Mucosa of stomach (tissue), 1 donor: ENCODE measurements around the gene BIN2.

Source experiments
- H3K27me3 ChIP-seq: one replicate; pipeline ENCODE4 v1.7.0; 2013; ENCODE audit warnings: mild to moderate bottlenecking, low read length; ENCODE audit not compliant: control insufficient read depth, insufficient read depth
- H3K36me3 ChIP-seq: one replicate; pipeline ENCODE4 v1.7.0; 2013; ENCODE audit warnings: low read length; ENCODE audit not compliant: control insufficient read depth, insufficient read depth
- H3K4me1 ChIP-seq: one replicate; pipeline ENCODE4 v1.7.0; 2013; ENCODE audit warnings: mild to moderate bottlenecking, low read length; ENCODE audit not compliant: control insufficient read depth, insufficient read depth
- H3K4me3 ChIP-seq: one replicate; pipeline ENCODE4 v1.7.0; 2013; ENCODE audit warnings: low read length
- H3K9ac ChIP-seq: one replicate; pipeline ENCODE4 v1.7.0; 2013; ENCODE audit warnings: mild to moderate bottlenecking, low read length, moderate library complexity
- H3K9me3 ChIP-seq: one replicate; pipeline ENCODE4 v1.7.0; 2013; ENCODE audit warnings: mild to moderate bottlenecking, low read length, moderate library complexity; ENCODE audit not compliant: control insufficient read depth
- donor health status: Pancreatic carcinoma.

BIN2 gene

DNA sequence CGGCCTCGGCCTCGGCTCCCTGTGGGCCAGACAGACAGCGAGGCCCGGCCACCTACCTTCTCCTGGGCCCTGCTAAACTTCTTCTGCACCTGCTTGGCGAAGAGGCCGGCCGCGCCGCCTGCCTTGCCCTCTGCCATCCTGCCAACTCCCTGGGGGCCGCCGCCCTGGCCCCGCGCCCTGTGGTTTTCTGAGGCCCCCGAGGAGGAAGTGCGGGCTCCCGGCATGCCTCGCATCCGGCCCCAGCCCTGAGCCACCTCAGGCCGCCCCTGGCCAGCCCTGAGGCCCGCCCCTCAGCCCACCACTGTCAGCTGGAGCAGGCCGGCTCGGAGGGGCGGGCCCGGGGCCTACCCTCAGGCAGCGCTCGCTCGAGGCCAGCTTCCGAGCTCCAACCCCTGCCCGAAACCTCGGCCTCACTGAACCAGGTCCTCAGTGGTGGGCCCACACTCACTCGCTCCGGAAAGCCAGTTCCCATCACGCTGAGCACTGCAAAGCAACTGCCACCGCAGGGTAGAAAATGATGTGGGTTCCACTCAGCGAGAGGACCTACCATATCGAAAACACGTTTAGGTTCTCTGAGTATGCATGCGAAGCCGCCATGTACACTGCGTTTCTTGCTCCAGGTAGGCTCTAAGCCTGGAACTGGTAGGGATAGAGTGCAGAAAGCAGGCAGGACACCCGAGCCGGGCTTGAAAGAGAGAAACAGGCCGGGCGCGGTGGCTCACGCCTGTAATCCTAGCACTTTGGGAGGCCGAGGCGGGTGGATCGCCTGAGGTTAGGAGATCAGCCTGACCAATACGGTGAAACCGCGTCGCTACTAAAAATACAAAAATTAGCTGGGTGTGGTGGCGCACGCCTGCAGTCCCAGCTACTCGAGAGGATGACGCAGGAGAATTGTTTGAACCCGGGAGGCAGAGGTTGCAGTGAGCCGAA, at the start of gene BIN2:
Gene BIN2 (minus strand): TSS at position 209 of the 930 bp plus-strand sequence. CDS start 72 bp downstream, at position 137.
- H3K4me3 ChIP-seq: no peak within 1 kb of the TSS
- H3K9ac ChIP-seq: no peak within 1 kb of the TSS
- H3K27me3 ChIP-seq: no peaks in the 10 kb centered on the region
- H3K36me3 ChIP-seq: no peaks in the 10 kb centered on the region
- H3K9me3 ChIP-seq: no peaks in the 10 kb centered on the region
- peaks cover 22% of the 10 kb centered on the region for H3K4me1 ChIP-seq

- Histone ChIP-seq H3K9ac (no peak overlapping the region), H3K36me3 (peaks cover 30% of the 10 kb centered on the region), H3K27me3 (no peaks in the 10 kb centered on the region), H3K9me3 (no peaks in the 10 kb centered on the region), H3K4me1 (peaks cover 21% of the 10 kb centered on the region), H3K4me3 (no peak overlapping the region)
Measured at GRCh38 chr12:51373187-51373586, 49.2 kb upstream of the BIN2 start.

- H3K4me1 ChIP-seq: peaks cover 21% of the 10 kb centered on the region
- H3K4me3 ChIP-seq: no peak overlapping the region
- H3K9ac ChIP-seq: no peak overlapping the region
- H3K9me3 ChIP-seq: no peaks in the 10 kb centered on the region
- peaks cover 25% of the 10 kb centered on the region for H3K36me3 ChIP-seq
- H3K27me3 ChIP-seq: no peaks in the 10 kb centered on the region
Measured at GRCh38 chr12:51372021-51372420, 48.0 kb upstream of the BIN2 start.

DNA sequence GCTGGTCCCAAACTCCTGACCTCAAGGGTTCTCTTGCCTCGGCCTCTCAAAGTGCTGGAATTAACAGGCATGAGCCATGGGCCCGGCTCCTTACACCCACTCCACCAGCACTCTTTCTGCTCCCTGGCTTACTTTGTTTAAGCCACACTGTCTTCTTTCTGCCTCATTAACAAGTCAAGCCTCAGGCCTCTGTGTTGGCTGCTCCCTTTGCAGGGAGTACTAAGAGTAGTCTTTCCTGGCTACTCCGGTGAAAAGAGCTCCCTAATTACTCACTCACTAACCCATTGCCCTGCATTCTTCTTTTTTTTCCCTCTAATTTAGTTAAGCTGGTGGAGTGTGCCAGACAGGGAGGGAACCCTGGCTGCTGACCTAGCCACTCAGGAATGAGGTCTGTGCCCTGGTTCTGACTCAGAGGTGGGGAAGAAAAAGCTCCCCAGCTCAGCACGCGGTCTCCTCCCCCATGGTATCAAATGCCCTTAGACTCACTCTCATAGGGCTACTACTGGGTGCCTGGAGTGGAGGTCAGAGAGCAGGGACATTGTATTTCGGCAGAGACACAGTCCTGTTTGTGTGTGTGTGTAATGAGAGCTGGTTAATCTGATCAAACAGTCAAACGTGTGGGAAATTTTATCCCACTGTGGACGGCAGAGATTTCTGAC, 47.5 kb upstream of the BIN2 start:
- no peaks in the 10 kb centered on the region for H3K27me3 ChIP-seq
- H3K9ac ChIP-seq: no peak overlapping the region
- H3K36me3 ChIP-seq: peaks cover 20% of the 10 kb centered on the region
- peaks cover 21% of the 10 kb centered on the region for H3K4me1 ChIP-seq
- H3K4me3 ChIP-seq: no peak overlapping the region
- no peaks in the 10 kb centered on the region for H3K9me3 ChIP-seq

GRCh38 chr12:51370667-51371066, 46.7 kb upstream of the BIN2 start:
- no peak overlapping the region for H3K9ac ChIP-seq
- no peak overlapping the region for H3K4me3 ChIP-seq
- peaks cover 28% of the 10 kb centered on the region for H3K36me3 ChIP-seq
- no peaks in the 10 kb centered on the region for H3K9me3 ChIP-seq
- H3K4me1 ChIP-seq: peaks cover 21% of the 10 kb centered on the region
- no peaks in the 10 kb centered on the region for H3K27me3 ChIP-seq

DNA sequence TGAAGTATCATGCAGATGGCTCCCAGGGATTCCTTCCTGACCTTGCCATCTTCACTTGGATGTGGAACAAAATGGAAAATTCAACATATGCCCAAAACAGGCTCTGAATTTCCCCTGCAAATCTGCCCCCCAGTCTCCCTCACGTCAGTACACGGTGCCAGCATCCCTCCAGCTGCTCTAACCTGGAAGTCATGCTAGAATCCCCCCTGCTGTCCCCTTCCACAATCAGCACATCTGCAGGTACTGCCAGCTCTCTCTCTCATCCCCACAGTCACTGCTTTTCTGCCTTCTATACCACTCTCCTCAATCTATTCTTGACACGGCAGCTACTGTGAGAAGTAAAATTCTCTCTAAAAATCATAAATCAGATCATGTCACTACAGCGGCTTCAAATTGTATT, 45.6 kb upstream of the BIN2 start:
- H3K4me3 ChIP-seq: no peak overlapping the region
- peaks cover 30% of the 10 kb centered on the region for H3K36me3 ChIP-seq
- H3K4me1 ChIP-seq: peaks cover 21% of the 10 kb centered on the region
- H3K27me3 ChIP-seq: no peaks in the 10 kb centered on the region
- no peaks in the 10 kb centered on the region for H3K9me3 ChIP-seq
- no peak overlapping the region for H3K9ac ChIP-seq

DNA sequence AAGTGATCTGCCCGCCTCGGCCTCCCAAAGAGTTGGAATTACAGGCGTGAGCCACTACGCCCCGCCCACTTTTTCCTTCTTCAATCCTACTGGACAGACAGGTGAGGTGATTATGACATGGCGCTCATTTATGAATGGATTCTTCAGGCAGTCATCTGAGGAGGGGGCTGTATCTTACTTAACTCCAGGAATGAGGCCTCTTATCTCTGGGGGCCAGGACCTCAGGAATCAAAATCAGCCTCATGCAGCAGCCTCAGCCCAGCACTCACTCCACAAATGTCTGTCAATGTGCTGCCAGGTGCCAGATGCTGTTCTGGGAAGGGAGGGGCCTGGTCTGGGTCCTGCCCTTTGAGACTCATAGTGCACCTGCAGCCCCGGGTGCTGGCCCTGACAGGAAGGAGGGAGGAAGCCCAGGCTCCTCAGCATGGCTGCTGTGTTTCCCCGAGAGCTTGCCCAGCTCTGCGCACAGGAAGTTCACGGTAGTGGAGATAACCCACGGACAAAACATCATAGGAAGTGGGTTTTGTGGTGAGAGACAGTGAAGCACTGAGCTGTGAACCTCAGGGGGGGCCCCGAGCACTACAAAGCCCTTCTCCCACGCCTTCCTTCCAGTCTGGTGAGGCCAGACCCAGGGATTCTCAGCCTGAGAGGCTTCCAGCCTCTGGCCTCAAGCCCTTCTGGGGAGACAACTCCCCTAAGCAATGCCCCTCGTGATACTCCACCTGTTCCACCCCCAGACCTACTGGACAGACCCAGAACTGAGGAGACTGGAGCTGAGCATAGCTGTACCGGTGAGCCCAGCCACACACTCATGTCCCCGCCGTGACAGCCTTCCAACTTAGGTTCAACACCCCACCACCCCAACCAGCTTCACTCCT, 44.9 kb upstream of the BIN2 start:
- H3K27me3 ChIP-seq: no peaks in the 10 kb centered on the region
- no peak overlapping the region for H3K4me3 ChIP-seq
- H3K9ac ChIP-seq: no peak overlapping the region
- peaks cover 27% of the 10 kb centered on the region for H3K36me3 ChIP-seq
- no peaks in the 10 kb centered on the region for H3K9me3 ChIP-seq
- H3K4me1 ChIP-seq: peaks cover 21% of the 10 kb centered on the region

- Histone ChIP-seq H3K9ac (no peak overlapping the region), H3K4me3 (no peak overlapping the region), H3K9me3 (no peaks in the 10 kb centered on the region), H3K36me3 (peaks cover 27% of the 10 kb centered on the region), H3K27me3 (no peaks in the 10 kb centered on the region), H3K4me1 (peaks cover 16% of the 10 kb centered on the region)
Measured at GRCh38 chr12:51365276-51365675, 41.3 kb upstream of the BIN2 start.

- no peak overlapping the region for H3K9ac ChIP-seq
- no peaks in the 10 kb centered on the region for H3K27me3 ChIP-seq
- H3K4me1 ChIP-seq: peaks cover 10% of the 10 kb centered on the region
- H3K36me3 ChIP-seq: peaks cover 27% of the 10 kb centered on the region
- no peaks in the 10 kb centered on the region for H3K9me3 ChIP-seq
- no peak overlapping the region for H3K4me3 ChIP-seq
Measured at GRCh38 chr12:51364001-51364400, 40.0 kb upstream of the BIN2 start.

- peaks cover 5% of the 10 kb centered on the region for H3K4me1 ChIP-seq
- no peaks in the 10 kb centered on the region for H3K9me3 ChIP-seq
- H3K9ac ChIP-seq: no peak overlapping the region
- no peak overlapping the region for H3K4me3 ChIP-seq
- H3K27me3 ChIP-seq: no peaks in the 10 kb centered on the region
- H3K36me3 ChIP-seq: peaks cover 27% of the 10 kb centered on the region
Measured at GRCh38 chr12:51362747-51363342, 38.9 kb upstream of the BIN2 start.

GRCh38 chr12:51362307-51362706, 38.3 kb upstream of the BIN2 start:
- Histone ChIP-seq H3K4me3 (no peak overlapping the region), H3K9ac (no peak overlapping the region), H3K36me3 (peaks cover 25% of the 10 kb centered on the region), H3K27me3 (no peaks in the 10 kb centered on the region), H3K9me3 (no peaks in the 10 kb centered on the region), H3K4me1 (peaks cover 5% of the 10 kb centered on the region)
